A673 (cell line): ENCODE results near the gene HEBP2.

Source experiments
- CTCF ChIP-seq: fragments of 300-800, 200-600 bp; sonication (generic); conservative IDR thresholded peaks from 2 replicates; pipeline ENCODE4 v1.5.1; 2017; ENCODE audit warnings: low read depth, mild to moderate bottlenecking, antibody characterized with exemption, low read length, moderate library complexity, mixed read lengths
- EZH2 ChIP-seq: fragments of 200-600 bp; sonication (generic); IDR thresholded peaks from 2 replicates; pipeline ENCODE4 v1.6.1; 2017; ENCODE audit warnings: borderline replicate concordance, low read depth, mild to moderate bottlenecking, mixed read lengths, antibody characterized with exemption, low read length; ENCODE audit not compliant: poor library complexity, severe bottlenecking

- TF ChIP-seq EZH2 = no peak
- no peak for TF ChIP-seq CTCF
These were observed 30.1 kb downstream of the HEBP2 start for GRCh38 chr6:138434096-138434495.
